Measurements from ENCODE around the gene METTL25. TPM values are rescaled to one million over a fixed set of nuclear protein-coding genes. Genes with fewer than 3 reads are reported as not detected.

Gene METTL25
- total and polyA plus RNA-seq, 10 of the 15 experiments (the other 5 are each of a cell fraction or from before 2014, with no cell fraction given), result 5.6 to 11.3 (median 8.0) TPM

DNA sequence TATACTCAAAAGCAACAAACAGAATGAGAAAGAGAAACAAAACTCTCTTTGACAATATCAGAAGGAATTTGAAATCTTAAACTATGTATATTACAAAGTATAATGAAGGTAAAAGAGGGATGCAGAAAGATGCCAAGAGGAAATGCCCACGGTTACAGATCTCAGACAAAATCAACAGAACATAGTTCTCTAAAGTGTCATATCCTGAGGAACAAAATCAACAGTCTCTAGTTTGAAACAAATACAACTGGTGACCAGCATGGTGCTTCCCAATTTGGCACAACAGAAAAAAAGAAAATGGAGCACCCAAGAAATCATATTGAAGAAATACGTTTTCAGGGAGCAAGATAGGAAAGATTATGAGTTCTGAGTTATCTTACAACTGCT lies 116.5 kb downstream of the METTL25 start (continued):
- TF ChIP-seq, protein P1, sequence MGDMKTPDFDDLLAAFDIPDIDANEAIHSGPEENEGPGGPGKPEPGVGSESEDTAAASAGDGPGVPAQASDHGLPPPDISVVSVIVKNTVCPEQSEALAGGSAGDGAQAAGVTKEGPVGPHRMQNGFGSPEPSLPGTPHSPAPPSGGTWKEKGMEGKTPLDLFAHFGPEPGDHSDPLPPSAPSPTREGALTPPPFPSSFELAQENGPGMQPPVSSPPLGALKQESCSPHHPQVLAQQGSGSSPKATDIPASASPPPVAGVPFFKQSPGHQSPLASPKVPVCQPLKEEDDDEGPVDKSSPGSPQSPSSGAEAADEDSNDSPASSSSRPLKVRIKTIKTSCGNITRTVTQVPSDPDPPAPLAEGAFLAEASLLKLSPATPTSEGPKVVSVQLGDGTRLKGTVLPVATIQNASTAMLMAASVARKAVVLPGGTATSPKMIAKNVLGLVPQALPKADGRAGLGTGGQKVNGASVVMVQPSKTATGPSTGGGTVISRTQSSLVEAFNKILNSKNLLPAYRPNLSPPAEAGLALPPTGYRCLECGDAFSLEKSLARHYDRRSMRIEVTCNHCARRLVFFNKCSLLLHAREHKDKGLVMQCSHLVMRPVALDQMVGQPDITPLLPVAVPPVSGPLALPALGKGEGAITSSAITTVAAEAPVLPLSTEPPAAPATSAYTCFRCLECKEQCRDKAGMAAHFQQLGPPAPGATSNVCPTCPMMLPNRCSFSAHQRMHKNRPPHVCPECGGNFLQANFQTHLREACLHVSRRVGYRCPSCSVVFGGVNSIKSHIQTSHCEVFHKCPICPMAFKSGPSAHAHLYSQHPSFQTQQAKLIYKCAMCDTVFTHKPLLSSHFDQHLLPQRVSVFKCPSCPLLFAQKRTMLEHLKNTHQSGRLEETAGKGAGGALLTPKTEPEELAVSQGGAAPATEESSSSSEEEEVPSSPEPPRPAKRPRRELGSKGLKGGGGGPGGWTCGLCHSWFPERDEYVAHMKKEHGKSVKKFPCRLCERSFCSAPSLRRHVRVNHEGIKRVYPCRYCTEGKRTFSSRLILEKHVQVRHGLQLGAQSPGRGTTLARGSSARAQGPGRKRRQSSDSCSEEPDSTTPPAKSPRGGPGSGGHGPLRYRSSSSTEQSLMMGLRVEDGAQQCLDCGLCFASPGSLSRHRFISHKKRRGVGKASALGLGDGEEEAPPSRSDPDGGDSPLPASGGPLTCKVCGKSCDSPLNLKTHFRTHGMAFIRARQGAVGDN (IDR thresholded peaks at IDR 0.05), result no peak
- no peak for TF ChIP-seq SIX5 (IDR thresholded peaks at IDR 0.05; ENCODE audit: low read depth, low read length, severe bottlenecking)

DNA sequence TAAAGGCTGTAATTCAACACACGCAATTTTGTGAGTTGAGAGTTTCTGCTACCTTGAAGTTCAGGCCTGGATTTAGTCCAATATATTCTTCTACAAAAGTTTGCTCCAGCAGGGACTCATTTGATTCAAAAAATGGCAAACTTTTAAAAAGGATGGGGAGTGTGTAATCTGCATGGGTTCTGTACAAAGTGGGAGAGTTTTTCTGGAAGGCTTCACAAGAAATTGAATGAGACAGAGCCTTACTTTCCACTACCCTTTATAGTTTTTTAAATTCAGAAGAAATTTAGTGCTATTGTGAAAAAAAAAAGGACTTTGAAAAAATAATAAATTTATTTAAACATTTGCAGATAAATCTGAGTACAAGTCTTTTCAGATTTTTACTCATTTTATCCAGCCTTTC lies 116.9 kb downstream of the METTL25 start:
- RAD21 ChIA-PET (ENCODE audit: unreplicated experiment), result no interaction called here
- no peaks in the 10 kb centered on the region; a peak in 1 of 4 replicates for H3K36me3 ChIP-seq (ENCODE audit: control insufficient read depth in 2 of 2, insufficient read depth in 2 of 2, low read length in 1 of 2)
- no peaks in the 10 kb centered on the region for H3K4me1 ChIP-seq (ENCODE audit: control insufficient read depth, insufficient read depth, low read length)
- intact Hi-C loops (cut with micrococcal nuclease; ENCODE audit: unreplicated experiment), result no loop called here
- H3K27me3 ChIP-seq (replicated peaks in 1 of 2; ENCODE audit: control insufficient read depth in 2 of 2, insufficient read depth in 2 of 2, low read length in 1 of 2), result no peaks in the 10 kb centered on the region
- H3K79me2 ChIP-seq (ENCODE audit: control insufficient read depth, insufficient read depth, low read length), result no peaks in the 10 kb centered on the region
- in situ Hi-C loops (cut with MboI), result no loop called here
- peaks cover 2% of the 10 kb centered on the region; the same call in 1 of the 3 replicates for H3K9me3 ChIP-seq (replicated peaks; ENCODE audit: control insufficient read depth, insufficient read depth, low read length)
- H3K4me2 ChIP-seq (ENCODE audit: control insufficient read depth, insufficient read depth), result no peak overlapping the region
- no peak for DNase-seq (ENCODE audit: low read depth, low spot score)
- CTCF ChIA-PET, result no interaction called here
- SMC1A ChIA-PET (ENCODE audit: uncharacterized antibody, unreplicated experiment), result no interaction called here
- no TSS peak for BruUV-seq (replicated peaks)
- no peak for TF ChIP-seq POU2F2 (IDR thresholded peaks at IDR 0.05; ENCODE audit: borderline replicate concordance, low read depth, low read length)
- TF ChIP-seq HDGF (IDR thresholded peaks at IDR 0.05), result no peak
- TF ChIP-seq, protein P2, sequence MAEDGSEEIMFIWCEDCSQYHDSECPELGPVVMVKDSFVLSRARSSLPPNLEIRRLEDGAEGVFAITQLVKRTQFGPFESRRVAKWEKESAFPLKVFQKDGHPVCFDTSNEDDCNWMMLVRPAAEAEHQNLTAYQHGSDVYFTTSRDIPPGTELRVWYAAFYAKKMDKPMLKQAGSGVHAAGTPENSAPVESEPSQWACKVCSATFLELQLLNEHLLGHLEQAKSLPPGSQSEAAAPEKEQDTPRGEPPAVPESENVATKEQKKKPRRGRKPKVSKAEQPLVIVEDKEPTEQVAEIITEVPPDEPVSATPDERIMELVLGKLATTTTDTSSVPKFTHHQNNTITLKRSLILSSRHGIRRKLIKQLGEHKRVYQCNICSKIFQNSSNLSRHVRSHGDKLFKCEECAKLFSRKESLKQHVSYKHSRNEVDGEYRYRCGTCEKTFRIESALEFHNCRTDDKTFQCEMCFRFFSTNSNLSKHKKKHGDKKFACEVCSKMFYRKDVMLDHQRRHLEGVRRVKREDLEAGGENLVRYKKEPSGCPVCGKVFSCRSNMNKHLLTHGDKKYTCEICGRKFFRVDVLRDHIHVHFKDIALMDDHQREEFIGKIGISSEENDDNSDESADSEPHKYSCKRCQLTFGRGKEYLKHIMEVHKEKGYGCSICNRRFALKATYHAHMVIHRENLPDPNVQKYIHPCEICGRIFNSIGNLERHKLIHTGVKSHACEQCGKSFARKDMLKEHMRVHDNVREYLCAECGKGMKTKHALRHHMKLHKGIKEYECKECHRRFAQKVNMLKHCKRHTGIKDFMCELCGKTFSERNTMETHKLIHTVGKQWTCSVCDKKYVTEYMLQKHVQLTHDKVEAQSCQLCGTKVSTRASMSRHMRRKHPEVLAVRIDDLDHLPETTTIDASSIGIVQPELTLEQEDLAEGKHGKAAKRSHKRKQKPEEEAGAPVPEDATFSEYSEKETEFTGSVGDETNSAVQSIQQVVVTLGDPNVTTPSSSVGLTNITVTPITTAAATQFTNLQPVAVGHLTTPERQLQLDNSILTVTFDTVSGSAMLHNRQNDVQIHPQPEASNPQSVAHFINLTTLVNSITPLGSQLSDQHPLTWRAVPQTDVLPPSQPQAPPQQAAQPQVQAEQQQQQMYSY (CRISPR knock-in tag; IDR thresholded peaks at IDR 0.05), result no peak
- TF ChIP-seq KDM1A (IDR thresholded peaks at IDR 0.05; ENCODE audit: borderline replicate concordance), result no peak
- no peak overlapping the region for H2AFZ ChIP-seq (ENCODE audit: control insufficient read depth, low read depth, low read length)
- ATAC-seq, result no peak
- POLR2A ChIA-PET, result no interaction called here
- no peak overlapping the region for H3K27ac ChIP-seq (ENCODE audit: control insufficient read depth, insufficient read depth)
- no peak for FAIRE-seq
- WGBS (ENCODE audit: insufficient coverage, insufficient replicate concordance, low lambda C conversion rate, missing lambda C conversion rate), result 89% methylated on average over 1 of the region's 1 CpG
- no peak overlapping the region for H3K4me3 ChIP-seq
- H3K9ac ChIP-seq (ENCODE audit: control insufficient read depth, insufficient read depth, low read length), result no peak overlapping the region
- H4K20me1 ChIP-seq (ENCODE audit: control insufficient read depth, insufficient read depth), result no peaks in the 10 kb centered on the region

All from GM12878 (cell line).